Astrocyte (in vitro differentiated cells and primary cell): ENCODE data around the gene SCYL1.

Experiments
- EZH2 ChIP-seq: IDR thresholded peaks from 2 replicates; pipeline ENCODE4 v1.6.1; 2012; ENCODE audit warnings: mild to moderate bottlenecking, low read length, inconsistent platforms; ENCODE audit not compliant: insufficient read depth
- TF ChIP-seq, protein P1 (sequence below): IDR thresholded peaks from 2 replicates; pipeline ENCODE4 v1.5.1; 2011; ENCODE audit warnings: low read depth, mild to moderate bottlenecking, inconsistent platforms, low read length, moderate library complexity; ENCODE audit not compliant: insufficient read depth

DNA sequence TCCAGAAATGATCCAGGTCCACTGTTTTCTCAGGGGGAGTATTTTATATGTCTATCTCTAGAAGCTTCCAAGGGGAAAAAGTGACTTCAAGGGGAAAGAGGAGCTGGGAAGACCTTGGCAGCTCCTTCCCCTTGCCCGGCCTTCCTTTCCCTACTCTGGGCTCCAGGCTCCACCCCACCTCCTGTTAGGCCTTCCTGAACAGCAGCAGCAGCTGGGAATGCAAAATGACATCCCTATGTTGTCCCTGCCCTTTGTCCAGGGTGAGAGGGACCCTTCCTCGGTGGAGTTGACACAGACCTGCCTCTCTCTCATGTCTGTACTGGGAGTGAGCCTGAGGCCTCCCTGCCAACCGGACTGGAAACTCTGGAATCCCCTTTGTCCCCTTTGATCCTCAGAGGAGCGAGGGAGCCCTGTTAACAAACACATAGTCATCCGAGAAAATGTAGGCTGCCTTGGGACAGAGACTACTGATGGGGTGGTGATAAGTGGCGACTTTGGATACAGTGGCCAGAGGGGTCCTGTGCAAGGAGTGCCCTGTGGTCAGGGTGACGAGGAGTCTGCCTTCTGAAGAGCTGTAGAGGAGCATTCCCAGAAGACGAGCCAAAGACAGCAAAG lies 35.1 kb upstream of the SCYL1 start:
- TF ChIP-seq, protein P1, sequence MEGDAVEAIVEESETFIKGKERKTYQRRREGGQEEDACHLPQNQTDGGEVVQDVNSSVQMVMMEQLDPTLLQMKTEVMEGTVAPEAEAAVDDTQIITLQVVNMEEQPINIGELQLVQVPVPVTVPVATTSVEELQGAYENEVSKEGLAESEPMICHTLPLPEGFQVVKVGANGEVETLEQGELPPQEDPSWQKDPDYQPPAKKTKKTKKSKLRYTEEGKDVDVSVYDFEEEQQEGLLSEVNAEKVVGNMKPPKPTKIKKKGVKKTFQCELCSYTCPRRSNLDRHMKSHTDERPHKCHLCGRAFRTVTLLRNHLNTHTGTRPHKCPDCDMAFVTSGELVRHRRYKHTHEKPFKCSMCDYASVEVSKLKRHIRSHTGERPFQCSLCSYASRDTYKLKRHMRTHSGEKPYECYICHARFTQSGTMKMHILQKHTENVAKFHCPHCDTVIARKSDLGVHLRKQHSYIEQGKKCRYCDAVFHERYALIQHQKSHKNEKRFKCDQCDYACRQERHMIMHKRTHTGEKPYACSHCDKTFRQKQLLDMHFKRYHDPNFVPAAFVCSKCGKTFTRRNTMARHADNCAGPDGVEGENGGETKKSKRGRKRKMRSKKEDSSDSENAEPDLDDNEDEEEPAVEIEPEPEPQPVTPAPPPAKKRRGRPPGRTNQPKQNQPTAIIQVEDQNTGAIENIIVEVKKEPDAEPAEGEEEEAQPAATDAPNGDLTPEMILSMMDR, result no peak
- no peak for TF ChIP-seq EZH2
